CMK (cell line): Measurements from ENCODE around the gene RBM12.
"Not testable (repeated sequence)": the region's sequence is repeated elsewhere in the genome, so short reads cannot be mapped to it uniquely, and the experiment has no call there.

Source experiments
- DNase-seq: peaks from one replicate; pipeline ENCODE4 v3.0.0-alpha.2; 2010; ENCODE audit warnings: low read depth

The RBM12 gene

GRCh38 chr20:35664466-35665206, at the start of gene RBM12, which contains the start of gene CPNE1:
TSS of gene RBM12 (minus strand) at chr20:35664900. CDS start at chr20:35655322, 9,578 bp downstream.
TSS of gene CPNE1 (minus strand) at chr20:35664900. CDS start at chr20:35632923, 31,977 bp downstream.
- peak; percentile 83 for DNase-seq

GRCh38 chr20:35714127-35714526, 49.4 kb upstream of the RBM12 start:
- DNase-seq, result no peak

- not testable (repeated sequence) for DNase-seq
Observed at GRCh38 chr20:35713120-35713519, 48.4 kb upstream of the RBM12 start.

- DNase-seq, result no peak
Observed at GRCh38 chr20:35711588-35712209, 47.0 kb upstream of the RBM12 start.

- no peak for DNase-seq
Observed at GRCh38 chr20:35710884-35711587, 46.3 kb upstream of the RBM12 start.

- no peak for DNase-seq
Observed at GRCh38 chr20:35710039-35710438, 45.3 kb upstream of the RBM12 start.

GRCh38 chr20:35709259-35709658, 44.6 kb upstream of the RBM12 start:
- DNase-seq, result no peak

- DNase-seq, result no peak
Observed at GRCh38 chr20:35708502-35708901, 43.8 kb upstream of the RBM12 start.

- DNase-seq, result not testable (repeated sequence)
Observed at GRCh38 chr20:35706591-35707529, 42.2 kb upstream of the RBM12 start.

- not testable (repeated sequence) for DNase-seq
Observed at GRCh38 chr20:35705894-35706293, 41.2 kb upstream of the RBM12 start.

- DNase-seq, result no peak
Observed at GRCh38 chr20:35704514-35705261, 40.0 kb upstream of the RBM12 start.

GRCh38 chr20:35702824-35703695, 38.4 kb upstream of the RBM12 start:
- DNase-seq, result no peak

- DNase-seq, result no peak
Observed at GRCh38 chr20:35702051-35702823, 37.5 kb upstream of the RBM12 start.

- no peak for DNase-seq
Observed at GRCh38 chr20:35700625-35701148, 36.0 kb upstream of the RBM12 start.

- no peak for DNase-seq
Observed at GRCh38 chr20:35699957-35700624, 35.4 kb upstream of the RBM12 start.

- DNase-seq, result peak; percentile 76
Observed at GRCh38 chr20:35699127-35699956, 34.6 kb upstream of the RBM12 start, which contains the start of the genes NFS1 and ROMO1. TSS of gene NFS1 (minus strand) at chr20:35699352. CDS start at chr20:35699288, 64 bp downstream. TSS of gene ROMO1 (plus strand) at chr20:35699405. CDS start at chr20:35699633, 228 bp downstream.
